Measurements from ENCODE around the gene FIP1L1.

Gene FIP1L1

DNA sequence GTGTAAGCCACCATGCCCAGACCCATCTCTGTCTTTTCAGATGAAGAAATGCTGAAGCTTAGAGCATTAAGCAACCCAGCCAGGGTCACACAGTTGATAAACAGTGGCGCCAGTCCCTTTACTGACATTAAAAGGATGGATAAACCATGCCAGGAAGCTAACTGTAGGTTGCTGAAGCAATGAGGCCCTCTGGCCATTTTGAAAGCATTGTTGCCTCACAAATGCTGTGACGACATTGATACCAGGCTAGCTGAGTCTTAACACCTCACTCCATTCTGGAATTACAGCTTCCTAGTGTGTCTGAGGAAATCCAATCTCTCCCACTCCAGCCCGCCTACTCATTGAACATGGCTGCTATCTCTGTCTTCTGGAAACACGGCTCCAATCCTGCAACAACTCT, 124.1 kb downstream of the FIP1L1 start:
- DNase-seq (ENCODE audit: low spot score), result no peak

DNA sequence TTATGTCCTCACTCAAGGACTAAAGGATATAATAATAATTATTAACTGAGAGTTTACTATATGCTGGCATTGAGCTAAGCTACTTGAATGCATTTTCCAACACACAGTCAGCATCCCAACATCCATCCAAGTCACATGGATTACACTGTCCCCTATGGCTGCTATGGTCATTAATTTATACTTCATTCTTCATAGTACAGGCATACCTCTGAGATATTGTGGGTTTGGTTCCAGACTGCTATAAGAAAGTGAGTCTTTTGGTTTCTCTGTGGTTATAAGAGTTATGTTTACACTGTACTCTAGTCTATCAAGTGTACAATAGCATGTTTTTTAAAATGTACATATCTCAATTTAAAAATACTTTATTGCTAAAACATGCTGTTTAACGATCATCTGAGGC, 124.7 kb downstream of the FIP1L1 start:
- DNase-seq (ENCODE audit: low spot score), result no peak

DNA sequence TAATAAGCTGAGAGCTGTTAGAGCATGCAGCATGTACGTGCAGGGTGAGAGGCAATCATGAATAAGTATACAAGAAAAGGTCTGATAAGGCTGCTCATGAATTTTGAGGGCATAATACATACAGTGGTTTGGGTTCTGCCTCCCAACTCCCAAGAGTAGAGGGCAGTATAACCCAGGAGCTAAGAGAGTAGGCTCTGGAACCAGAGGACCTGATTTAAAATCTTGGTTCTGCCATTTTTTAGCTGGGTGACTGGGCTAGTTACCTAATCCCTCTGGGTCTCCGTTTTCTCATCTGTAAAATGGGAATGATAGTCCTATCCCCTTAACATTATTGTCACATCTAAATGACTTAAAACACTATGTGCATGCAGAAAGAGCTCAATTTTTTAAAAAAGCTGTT, 128.5 kb downstream of the FIP1L1 start:
- no peak for DNase-seq (ENCODE audit: low spot score)

DNA sequence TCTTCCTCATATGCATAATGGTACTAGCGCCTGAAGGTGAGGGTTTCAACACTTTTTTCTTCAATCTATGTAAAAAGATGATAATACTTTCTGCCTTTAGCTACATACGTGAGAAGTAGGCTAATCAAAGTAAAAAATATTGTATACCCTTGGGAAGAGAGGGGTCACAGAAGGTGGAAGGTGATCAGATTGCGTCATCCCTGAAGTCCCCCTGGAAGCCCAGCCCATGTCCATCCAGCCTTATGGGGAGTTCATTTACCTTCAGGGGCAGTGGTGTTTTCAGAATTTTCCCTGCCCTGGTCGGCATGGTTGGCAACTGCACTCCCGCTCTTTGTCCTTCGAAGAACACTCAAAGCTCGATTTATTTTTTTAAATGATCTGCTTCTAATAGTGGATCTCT, 129.6 kb downstream of the FIP1L1 start:
- DNase-seq (ENCODE audit: low spot score), result no peak

DNA sequence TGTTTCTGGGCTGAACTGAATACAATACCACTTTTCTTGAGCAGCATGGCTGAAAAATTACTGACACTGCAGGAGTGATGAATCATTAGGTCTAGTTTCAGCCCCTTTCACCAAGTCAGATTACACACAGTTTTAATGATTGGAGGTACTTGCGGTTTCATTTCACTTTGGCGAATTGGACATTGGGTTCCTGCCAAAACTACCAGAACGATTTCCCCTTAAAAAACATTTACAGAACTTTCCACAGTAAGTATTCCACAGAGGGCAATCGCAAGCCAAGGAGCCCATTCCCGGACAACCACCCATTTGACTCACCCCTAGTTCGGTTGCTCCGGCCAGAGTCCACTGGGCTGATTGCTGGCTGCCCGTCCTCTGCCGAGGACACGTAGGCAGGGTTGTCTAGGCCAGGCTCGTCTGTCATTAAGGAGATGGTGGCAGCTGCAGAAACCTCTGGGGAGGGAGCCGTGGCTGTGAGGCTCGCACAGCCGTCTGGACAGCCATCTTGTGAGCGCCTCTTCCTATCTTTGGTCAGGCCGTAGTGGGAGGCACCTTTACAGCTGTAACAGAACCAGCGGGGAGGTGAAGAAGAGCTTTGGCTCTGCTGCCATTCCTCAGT, 130.3 kb downstream of the FIP1L1 start:
- DNase-seq (ENCODE audit: low spot score), result no peak

DNA sequence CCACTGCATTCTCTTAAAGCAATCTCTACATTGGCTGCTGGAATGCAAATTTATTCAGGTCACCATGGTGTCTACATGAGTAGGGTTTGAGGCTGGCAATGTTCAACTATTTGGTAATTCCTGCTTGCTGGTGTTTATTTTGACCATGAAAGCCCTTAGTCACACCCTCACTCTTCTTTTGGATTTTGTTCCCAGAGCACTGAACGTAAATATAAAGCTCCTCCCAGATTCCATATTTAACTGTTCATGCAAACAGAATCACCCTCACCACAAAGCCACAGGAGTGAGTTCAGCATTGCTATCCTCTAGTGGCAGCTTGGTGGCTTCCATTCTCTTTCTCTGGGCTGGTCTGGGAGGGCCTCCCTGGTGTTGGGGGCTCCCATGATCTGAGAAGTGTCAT, 131.0 kb downstream of the FIP1L1 start:
- DNase-seq (ENCODE audit: low spot score), result peak; percentile 43

DNA sequence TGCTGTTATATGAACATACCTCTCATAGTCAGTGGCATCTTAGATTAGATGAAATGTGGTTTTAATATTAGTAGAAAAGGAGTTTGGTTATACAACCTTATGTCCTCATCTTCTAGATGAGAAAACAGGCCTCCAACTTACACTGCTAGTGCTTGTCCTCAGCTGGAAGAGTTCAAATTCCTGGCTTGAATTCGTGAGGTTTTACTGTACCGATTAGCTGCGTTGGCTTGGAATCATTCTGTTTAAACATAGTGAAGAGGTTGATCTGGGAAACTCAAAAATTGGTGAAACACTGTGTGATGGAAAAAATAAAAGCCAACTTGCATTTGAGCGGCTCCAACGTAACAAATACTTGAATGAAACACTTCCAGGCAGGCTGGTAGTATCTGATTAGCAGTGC, 132.9 kb downstream of the FIP1L1 start:
- no peak for DNase-seq (ENCODE audit: low spot score)

Data from AG08396 (cell line).